ENCODE results near the gene PWWP2B.

Gene PWWP2B

GRCh38 chr10:132394936-132395703 lies 1.9 kb upstream of the PWWP2B start:
- no peak for DNase-seq (ENCODE audit: low spot score)

- no peak for DNase-seq (ENCODE audit: low spot score)
Observed at GRCh38 chr10:132395704-132396493, 1.1 kb upstream of the PWWP2B start.

GRCh38 chr10:132396494-132397035 lies 435 bp upstream of the PWWP2B start:
- DNase-seq (ENCODE audit: low spot score): peak; percentile 56

- DNase-seq (ENCODE audit: low spot score): peak; percentile 39
Observed at GRCh38 chr10:132397671-132398565, 918 bp downstream of the PWWP2B start.

GRCh38 chr10:132398566-132398991 lies 1.6 kb downstream of the PWWP2B start:
- DNase-seq (ENCODE audit: low spot score): no peak

GRCh38 chr10:132399117-132400035 lies 2.4 kb downstream of the PWWP2B start:
- DNase-seq (ENCODE audit: low spot score): no peak

- DNase-seq (ENCODE audit: low spot score): no peak
Observed at GRCh38 chr10:132400041-132400546, 3.1 kb downstream of the PWWP2B start.

- DNase-seq (ENCODE audit: low spot score): no peak
Observed at GRCh38 chr10:132400547-132401151, 3.6 kb downstream of the PWWP2B start.

- no peak for DNase-seq (ENCODE audit: low spot score)
Observed at GRCh38 chr10:132401401-132402118, 4.6 kb downstream of the PWWP2B start.

GRCh38 chr10:132402781-132403241 lies 5.8 kb downstream of the PWWP2B start:
- no peak for DNase-seq (ENCODE audit: low spot score)

GRCh38 chr10:132403511-132404168 lies 6.6 kb downstream of the PWWP2B start:
- DNase-seq (ENCODE audit: low spot score): no peak

GRCh38 chr10:132404169-132404880 lies 7.3 kb downstream of the PWWP2B start:
- no peak for DNase-seq (ENCODE audit: low spot score)

- DNase-seq (ENCODE audit: low spot score): no peak
Observed at GRCh38 chr10:132404911-132405462, 8.0 kb downstream of the PWWP2B start.

GRCh38 chr10:132405463-132405991 lies 8.5 kb downstream of the PWWP2B start:
- DNase-seq (ENCODE audit: low spot score): no peak

- DNase-seq (ENCODE audit: low spot score): no peak
Observed at GRCh38 chr10:132406181-132406580, 9.2 kb downstream of the PWWP2B start.

- no peak for DNase-seq (ENCODE audit: low spot score)
Observed at GRCh38 chr10:132406750-132407149, 9.8 kb downstream of the PWWP2B start.

GRCh38 chr10:132407243-132407746 lies 10.3 kb downstream of the PWWP2B start:
- DNase-seq (ENCODE audit: low spot score): no peak

Measured in LoVo (cell line).